ENCODE data around the gene STRIP2.
"Not testable (repeated sequence)": the region's sequence is repeated elsewhere in the genome, so short reads cannot be mapped to it uniquely, and the experiment has no call there.

Gene STRIP2

GRCh38 chr7:129453510-129454248, 19.4 kb downstream of the STRIP2 start:
- no peak for DNase-seq (ENCODE audit: low read depth in 2 of 2)

GRCh38 chr7:129454249-129454551, 20.0 kb downstream of the STRIP2 start:
- no peak for DNase-seq (ENCODE audit: low read depth in 2 of 2)

DNA sequence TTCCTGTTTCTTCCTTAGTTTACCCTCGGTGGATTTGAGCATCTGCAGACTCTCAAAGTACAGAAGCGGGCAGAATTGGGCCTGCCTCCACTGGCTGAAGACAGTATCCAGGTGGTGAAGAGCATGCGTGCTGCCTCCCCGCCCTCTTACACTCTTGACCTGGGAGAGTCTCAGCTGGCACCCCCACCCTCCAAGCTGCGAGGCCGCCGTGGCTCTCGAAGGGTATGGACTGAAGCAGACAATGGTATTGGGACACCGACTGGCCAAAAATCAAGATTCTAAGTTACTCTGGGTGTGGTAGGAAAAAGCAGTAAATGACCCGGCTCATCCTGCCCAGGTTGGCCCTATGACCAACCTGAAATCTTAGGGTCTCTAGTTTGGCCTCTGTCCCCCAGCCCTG, 22.2 kb downstream of the STRIP2 start:
- DNase-seq (ENCODE audit: low read depth in 2 of 2): no peak

DNA sequence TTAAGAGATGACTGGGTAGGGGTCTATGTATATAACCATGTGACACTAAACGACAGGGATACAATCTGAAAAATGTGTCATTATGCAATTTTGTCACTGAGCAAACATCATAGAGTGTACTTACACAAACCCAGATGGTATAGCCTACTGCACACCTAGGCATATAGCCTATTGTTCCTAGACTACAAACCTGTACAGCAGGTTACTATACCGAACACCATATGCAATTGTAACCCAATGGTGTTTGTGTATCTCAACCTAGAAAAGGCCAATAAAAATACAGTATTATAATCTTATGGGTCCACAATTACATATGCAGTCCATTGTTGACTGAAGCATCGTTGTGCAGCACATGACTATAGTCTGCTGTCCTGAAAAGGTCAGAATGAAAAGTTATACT, 22.9 kb downstream of the STRIP2 start:
- no peak for DNase-seq (ENCODE audit: low read depth in 2 of 2)

DNA sequence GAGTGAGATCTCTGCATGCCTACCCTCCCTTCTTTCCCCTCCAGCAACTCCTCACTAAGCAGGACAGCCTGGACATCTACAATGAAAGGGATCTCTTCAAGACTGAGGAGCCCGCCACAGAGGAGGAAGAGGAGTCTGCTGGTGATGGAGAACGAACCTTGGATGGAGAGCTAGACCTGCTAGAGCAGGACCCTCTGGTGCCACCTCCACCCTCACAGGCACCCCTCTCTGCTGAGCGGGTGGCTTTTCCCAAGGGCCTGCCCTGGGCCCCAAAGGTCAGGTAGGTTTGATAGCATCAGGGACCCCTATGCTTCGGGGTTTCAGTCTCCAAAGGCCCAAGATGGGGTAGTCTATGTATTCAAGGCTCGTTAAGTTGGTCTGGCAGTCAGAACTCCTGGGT, 23.9 kb downstream of the STRIP2 start:
- DNase-seq (ENCODE audit: low read depth in 2 of 2): no peak

GRCh38 chr7:129461809-129462208, 27.6 kb downstream of the STRIP2 start:
- no peak for DNase-seq (ENCODE audit: low read depth in 2 of 2)

DNA sequence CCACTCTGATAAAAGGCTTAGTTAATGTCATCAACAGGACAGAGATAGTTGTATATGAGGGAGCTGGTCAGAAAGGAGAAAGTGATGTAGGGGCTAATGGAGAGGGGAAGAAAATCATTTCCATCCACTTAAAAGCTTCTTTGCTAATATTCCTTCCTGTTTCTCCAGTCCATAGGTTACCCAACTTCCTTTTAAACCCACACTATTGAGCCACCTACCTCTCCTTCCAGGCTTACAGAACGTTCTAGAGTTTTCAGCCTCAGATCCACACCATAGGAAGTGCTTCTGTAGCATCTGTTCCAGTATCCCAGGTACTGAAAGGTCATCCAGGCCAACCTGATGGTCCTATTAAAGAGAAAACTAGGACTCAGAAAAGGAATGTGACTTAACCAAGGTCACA, 28.2 kb downstream of the STRIP2 start:
- no peak for DNase-seq (ENCODE audit: low read depth in 2 of 2)

DNA sequence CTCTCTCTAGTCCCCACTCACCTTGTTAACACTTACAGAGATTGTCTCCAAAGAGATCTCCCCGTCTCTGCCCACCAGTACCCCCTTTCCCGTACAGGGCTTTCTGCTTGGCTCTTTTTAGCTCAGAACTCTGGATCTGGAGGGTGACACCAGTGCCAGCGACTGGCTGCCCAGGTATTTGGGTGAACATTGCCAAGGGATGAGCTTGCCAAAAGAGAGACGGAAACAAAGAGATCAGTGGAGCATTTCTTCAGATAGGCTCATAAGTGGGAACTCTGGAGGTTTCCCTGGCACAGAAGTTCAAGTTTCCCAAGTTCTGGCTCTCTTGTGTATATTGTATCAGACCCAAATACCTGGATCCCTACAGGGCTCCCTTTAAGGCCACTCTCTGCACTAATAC, 30.0 kb downstream of the STRIP2 start:
- no peak for DNase-seq (ENCODE audit: low read depth in 2 of 2)

GRCh38 chr7:129465080-129465479, 30.8 kb downstream of the STRIP2 start:
- DNase-seq (ENCODE audit: low read depth in 2 of 2): no peak

DNA sequence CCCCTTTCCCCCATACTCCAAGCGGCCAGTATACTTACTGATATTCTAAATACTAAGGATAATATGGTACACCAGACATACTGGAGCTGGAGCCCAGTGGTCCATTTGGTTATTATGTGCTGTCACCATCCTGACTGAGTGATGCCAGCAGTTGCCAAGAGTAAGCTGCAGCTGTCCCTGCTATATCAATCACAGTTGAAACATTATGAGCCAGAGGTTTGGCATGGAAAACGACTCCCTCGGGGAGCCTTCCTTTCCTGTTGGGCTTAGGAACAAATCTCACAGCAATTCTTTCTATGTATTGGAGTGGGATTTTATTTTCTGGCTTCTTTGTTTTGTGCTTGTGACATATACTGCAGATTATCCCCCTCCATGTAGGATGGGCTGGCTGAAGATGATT, 32.6 kb downstream of the STRIP2 start:
- DNase-seq (ENCODE audit: low read depth in 2 of 2): no peak

DNA sequence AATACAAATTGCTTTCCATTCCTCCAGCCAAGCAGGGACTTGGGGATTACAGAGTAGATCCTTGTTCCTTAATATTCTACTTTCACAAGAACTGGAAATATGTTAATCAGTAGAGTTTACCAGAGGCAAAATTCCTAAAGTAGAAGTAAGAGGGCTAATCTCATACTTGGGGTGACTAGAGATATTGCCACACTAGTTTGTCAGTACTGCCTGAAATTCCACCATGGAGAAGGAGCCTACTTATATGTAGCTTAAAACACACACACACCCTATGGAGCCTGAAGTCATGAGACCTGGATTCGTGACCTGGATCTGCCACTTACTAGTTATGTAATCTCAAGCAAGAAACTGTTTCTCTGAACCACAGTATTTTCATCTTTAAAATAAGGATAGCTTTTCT, 33.9 kb downstream of the STRIP2 start:
- DNase-seq (ENCODE audit: low read depth in 2 of 2): peak in 1 of 2 experiments; percentile 7

- DNase-seq (ENCODE audit: low read depth in 2 of 2): no peak
These were observed 34.3 kb downstream of the STRIP2 start for GRCh38 chr7:129468547-129468946.

- DNase-seq (ENCODE audit: low read depth in 2 of 2): no peak
These were observed 35.7 kb downstream of the STRIP2 start for GRCh38 chr7:129469930-129470329.

DNA sequence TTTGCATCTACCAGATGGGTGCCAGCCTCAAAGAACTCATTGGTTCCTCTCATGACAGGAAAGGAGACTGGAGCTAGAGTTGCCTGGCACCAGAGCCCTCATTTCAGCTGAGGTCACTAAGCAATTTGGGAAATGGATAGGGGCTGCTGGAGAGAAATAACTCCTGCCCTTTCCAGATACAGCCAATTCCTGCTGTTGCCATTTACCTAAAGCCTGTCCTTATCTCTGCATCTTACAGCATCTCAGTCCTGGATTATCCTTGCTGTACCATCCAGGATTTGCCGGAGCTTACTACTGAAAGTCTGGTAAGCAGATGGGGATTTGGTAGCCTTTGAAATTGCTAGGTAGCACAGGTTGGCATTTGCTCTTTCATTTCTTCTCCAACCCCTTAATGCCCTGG, 36.2 kb downstream of the STRIP2 start:
- no peak for DNase-seq (ENCODE audit: low read depth in 2 of 2)

DNA sequence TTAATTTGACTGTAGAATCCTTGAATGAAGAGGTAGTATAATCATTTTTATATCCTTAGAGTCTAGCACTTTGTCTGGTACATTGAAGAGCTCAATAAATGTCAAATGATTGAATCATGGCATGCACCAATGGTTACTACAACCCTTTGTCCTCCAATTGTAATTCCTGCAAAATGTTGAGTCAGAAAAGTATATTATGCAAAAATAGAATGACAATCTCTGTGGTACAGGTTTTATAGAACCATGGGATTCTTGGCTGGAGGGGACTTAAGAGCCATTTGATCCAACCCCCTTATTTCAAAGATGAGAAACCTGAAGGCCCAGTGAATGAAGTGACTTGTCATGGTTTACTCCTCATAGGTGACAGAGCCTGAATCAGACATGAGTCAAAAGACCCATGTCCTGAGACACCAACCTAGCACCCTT, 37.2 kb downstream of the STRIP2 start:
- no peak for DNase-seq (ENCODE audit: low read depth in 2 of 2)

DNA sequence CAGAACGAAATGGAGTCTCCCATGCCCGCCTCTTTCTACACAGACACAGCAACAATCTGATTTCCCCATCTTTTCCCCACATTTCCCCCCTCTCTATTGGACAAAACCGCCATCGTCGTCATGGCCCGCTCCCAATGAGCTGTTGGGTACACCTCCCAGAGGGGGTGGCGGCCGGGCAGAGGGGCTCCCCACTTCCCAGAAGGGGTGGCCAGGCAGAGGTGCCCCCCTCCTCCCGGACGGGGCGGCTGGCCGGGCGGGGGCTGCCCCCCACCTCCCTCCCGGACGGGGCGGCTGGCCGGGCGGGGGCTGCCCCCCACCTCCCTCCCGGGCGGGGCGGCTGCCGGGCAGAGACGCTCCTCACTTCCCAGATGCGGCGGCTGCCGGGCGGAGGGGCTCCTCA, 41.7 kb downstream of the STRIP2 start:
- not testable (repeated sequence) for DNase-seq (ENCODE audit: low read depth in 2 of 2)

DNA sequence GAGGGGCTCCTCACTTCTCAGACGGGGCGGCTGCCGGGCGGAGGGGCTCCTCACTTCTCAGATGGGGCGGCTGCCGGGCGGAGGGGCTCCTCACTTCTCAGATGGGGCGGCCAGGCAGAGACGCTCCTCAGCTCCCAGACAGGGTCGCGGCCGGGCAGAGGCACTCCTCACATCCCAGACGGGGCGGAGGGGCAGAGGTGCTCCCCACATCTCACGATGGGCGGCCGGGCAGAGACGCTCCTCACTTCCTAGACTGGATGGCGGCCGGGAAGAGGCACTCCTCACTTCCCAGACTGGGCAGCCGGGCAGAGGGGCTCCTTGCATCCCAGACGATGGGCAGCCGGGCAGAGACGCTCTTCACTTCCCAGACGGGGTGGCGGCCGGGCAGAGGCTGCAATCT, 42.2 kb downstream of the STRIP2 start:
- not testable (repeated sequence) for DNase-seq (ENCODE audit: low read depth in 2 of 2)

DNA sequence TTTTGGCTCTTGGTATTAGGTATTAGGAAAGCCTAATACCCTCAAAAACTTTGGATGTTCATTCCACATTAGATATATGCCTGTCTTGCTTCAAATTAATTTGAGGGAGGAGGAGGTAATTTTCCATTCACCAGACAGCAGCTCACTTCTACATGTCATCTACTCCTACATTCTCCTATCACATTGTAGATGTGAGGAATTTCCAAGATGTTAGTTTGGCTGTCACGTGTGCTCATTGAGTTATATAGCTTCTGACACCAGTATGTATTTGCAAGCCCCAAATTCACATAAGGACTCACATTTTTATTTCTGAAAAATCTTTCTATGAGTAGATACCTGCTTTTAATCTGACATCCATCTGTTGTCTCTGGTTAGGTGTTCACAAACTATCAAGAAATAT, 45.6 kb downstream of the STRIP2 start:
- DNase-seq (ENCODE audit: low read depth in 2 of 2): no peak

DNA sequence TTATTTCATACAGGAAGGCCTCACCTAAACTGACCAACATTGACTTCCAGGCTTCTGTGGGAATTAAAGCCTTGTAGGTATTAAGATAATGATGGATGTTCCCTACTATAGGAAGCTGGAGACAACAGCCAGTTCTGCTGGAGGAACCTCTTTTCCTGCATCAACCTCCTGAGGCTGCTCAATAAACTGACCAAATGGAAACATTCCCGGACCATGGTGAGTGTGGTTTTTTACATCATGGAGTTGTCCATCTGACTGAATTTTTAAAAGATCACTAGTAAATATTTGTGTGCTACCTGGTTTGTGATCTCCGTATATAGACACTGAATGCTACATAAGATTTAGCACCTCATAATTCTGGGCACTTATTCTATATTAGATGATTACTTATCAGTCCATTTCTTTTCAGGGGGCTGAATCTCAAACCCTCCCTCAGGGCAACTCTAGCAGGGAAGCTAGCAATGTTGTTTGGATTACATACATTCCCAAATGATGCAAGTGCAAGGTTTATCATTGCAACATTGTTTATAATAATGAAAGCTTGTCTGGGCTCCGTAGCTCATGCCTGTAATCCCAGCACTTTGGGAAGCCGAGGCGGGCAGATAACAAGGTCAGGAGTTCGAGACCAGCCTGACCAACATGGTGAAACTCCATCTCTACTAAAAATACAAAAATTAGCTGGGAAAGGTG, 46.6 kb downstream of the STRIP2 start:
- DNase-seq (ENCODE audit: low read depth in 2 of 2): no peak

DNA sequence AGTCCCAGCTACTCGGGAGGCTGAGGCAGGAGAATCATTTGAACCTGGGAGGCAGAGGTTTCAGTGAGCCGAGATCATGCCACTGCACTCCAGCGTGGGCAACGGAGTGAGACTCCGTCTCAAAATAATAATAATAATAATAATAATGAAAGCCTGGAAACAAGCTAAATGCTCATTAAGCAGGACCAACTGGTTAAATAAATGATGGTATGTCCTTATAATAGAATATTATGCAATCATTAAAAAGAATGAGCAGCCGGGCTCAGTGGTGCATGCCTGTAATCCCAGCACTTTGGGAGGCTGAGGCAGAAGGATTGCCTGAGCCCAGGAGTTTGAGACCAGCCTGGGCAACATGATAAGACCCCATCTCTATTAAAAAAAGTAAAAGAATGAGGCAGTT, 47.1 kb downstream of the STRIP2 start:
- DNase-seq (ENCODE audit: low read depth in 2 of 2): not testable (repeated sequence)

DNA sequence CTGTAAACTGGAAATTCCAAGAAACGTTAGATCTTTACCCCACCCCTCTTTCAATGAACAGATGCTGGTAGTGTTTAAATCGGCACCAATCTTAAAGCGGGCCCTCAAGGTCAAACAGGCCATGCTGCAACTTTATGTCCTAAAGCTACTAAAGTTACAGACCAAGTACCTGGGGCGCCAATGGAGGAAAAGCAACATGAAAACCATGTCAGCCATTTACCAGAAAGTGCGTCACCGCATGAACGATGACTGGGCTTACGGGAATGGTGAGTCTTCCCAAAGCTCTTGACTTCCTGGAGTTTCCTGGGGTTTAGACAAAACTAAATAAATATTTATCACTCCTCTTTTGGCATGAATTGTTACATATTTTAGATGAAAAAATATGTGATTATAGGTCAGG, 48.5 kb downstream of the STRIP2 start:
- DNase-seq (ENCODE audit: low read depth in 2 of 2): no peak

- peak; percentile 60 to 66 for DNase-seq (ENCODE audit: low read depth in 2 of 2)
These were observed 55.3 kb downstream of the STRIP2 start for GRCh38 chr7:129489491-129489890.

GRCh38 chr7:129492391-129492790, 58.2 kb downstream of the STRIP2 start:
- DNase-seq (ENCODE audit: low read depth in 2 of 2): no peak

- no peak for DNase-seq (ENCODE audit: low read depth in 2 of 2)
These were observed 59.3 kb downstream of the STRIP2 start for GRCh38 chr7:129493555-129493954.
